GM12891 (cell line): ENCODE data around the gene ZNF786.

Experiments used
- PAX5 ChIP-seq: IDR thresholded peaks from 2 replicates; pipeline ENCODE4 v1.6.1; 2011; ENCODE audit warnings: low read length, moderate library complexity, mild to moderate bottlenecking; ENCODE audit not compliant: insufficient read depth, severe bottlenecking
- POLR2A ChIP-seq: IDR thresholded peaks from 2 replicates; pipeline ENCODE4 v1.6.1; 2011; ENCODE audit warnings: low read depth, low read length, control low read depth
- POLR2AphosphoS5 ChIP-seq: IDR thresholded peaks from 2 replicates; pipeline ENCODE4 v1.6.1; 2011; ENCODE audit warnings: low read depth, low read length, control low read depth
- POU2F2 ChIP-seq: IDR thresholded peaks from 2 replicates; pipeline ENCODE4 v1.6.1; 2011; ENCODE audit warnings: low read depth, mild to moderate bottlenecking, control low read depth, low read length, moderate library complexity
- SPI1 ChIP-seq: IDR thresholded peaks from 2 replicates; pipeline ENCODE4 v1.6.1; 2011; ENCODE audit warnings: low read depth, low read length, control low read depth
- TAF1 ChIP-seq: IDR thresholded peaks from 2 replicates; pipeline ENCODE4 v1.6.1; 2011; ENCODE audit warnings: low read depth, low read length, control low read depth

DNA sequence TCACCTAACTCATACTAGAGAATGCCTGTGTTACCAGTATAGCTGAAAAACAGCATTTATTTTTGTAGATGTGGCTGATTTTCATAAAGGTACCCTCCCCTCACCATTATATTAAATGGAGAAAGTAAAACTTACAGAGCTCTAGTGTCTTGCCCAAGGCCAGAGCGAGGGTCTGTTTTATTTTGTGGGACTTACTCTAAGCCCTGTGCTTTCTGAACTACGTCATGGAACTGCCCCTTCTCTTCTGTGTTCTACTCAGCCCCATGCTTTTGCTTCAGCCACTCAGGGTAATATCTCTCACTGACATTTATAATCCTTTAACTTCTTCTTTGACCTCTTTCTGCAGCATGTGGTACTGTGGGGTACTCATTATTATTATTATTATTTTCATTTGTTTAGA lies 10.3 kb upstream of the ZNF786 start:
- TF ChIP-seq PAX5: no peak
- no peak for TF ChIP-seq POLR2A
- no peak for TF ChIP-seq POLR2AphosphoS5
- TF ChIP-seq SPI1: no peak
- no peak for TF ChIP-seq TAF1
- no peak for TF ChIP-seq POU2F2
